Activated CD8-positive, alpha-beta memory T cell treated with anti-CD3 and anti-CD28 coated beads, Interleukin-2, amount 50 U/mL, for 24 hours (primary cell): Measurements from ENCODE around the gene SSMEM1.
A peak's percentile ranks its signal among the peaks of the same experiment; 100 is the strongest.
"Not testable (repeated sequence)": the region's sequence is repeated elsewhere in the genome, so short reads cannot be mapped to it uniquely, and the experiment has no call there.

Source experiments
- DNase-seq: peaks from one replicate; pipeline ENCODE4 v3.0.0-alpha.2; 2020; ENCODE audit errors: extremely low read depth

SSMEM1 gene, protein sequence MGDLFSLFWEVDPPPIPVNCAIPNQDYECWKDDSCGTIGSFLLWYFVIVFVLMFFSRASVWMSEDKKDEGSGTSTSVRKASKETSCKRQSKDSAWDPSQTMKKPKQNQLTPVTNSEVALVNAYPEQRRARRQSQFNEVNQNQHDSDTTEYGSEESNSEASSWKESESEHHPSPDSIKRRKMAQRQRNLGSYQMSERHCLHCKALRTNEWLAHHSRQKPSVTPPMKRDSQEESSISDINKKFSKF

DNA sequence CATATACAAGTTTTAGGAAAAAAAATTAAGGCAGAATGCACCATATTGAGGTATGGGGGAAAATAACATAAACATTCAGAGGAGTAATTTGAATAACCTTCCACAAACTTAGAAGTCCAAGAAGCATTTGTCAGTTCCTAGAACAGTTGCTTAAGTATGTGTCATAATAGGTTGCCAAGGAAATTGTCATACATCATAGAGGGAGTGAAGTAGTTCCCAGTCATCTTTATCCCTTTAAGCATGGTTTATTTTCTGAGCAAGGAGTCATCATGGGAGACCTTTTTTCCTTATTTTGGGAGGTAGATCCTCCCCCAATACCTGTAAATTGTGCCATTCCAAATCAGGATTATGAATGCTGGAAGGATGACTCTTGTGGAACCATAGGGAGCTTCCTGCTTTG lies at the start of gene SSMEM1:
Gene SSMEM1, plus strand, starts transcription at position 219 of the 400 bp plus-strand sequence. Its CDS starts 51 bp downstream, at position 270.
- DNase-seq = no peak

DNA sequence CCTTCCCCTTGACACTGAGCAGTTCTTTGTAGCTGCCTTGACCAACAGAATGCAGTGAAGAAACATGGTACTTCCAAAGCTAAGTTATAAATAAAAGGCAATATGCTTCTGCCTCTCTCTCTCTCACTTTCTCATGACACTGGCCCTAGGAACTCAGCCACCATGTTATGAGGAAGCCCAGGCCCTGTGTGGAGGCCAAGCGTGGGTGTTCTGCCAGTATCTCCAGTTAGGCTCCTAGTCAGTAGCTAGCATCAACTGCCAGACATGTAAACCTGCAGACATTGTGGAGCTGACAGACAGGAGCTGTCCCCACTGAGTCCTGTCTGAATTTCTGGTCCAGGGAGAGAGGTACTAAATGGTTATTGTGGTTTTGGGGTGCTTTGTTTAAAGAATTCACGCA lies 47.6 kb upstream of the SSMEM1 start:
- no peak for DNase-seq

DNA sequence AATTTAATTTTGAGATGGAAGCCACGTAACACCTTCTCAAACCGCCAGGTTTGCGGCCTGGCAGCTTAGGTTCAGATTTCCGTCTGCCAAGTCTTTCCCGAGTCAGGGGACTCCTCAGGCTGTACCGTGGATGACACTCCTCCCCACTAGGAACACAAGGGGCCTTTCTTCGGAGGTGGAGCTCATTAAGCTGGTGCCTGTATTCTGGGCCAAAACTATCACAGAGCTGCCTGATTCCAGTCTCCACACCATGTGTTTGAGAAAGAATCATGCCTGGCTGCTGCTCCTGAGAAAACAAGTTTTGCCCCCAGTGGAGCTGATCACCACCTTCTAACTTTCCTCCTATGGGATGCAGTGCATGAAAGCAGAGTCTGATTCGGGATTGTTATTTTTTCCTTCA lies 47.2 kb upstream of the SSMEM1 start:
- DNase-seq = no peak

DNA sequence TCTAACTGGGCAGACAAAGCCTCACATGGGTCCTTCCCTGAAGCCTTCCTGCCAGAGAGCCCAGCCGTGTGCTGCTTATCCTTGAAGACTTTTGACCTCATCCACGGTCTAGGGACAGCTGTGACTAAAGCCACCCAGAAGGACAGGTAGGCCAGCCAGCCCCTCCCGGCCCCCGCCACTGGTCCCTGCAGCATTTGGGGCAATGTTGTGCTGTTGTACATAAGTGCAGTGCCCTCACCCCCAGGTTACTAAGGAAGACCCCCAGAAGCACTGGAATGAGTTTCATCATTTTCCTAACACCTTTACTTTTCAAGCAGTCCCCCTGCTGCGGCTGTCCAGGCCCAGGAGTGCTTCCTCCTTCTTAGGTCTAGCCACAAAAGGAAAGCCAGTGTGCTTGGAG lies 45.5 kb upstream of the SSMEM1 start:
- DNase-seq = no peak

DNA sequence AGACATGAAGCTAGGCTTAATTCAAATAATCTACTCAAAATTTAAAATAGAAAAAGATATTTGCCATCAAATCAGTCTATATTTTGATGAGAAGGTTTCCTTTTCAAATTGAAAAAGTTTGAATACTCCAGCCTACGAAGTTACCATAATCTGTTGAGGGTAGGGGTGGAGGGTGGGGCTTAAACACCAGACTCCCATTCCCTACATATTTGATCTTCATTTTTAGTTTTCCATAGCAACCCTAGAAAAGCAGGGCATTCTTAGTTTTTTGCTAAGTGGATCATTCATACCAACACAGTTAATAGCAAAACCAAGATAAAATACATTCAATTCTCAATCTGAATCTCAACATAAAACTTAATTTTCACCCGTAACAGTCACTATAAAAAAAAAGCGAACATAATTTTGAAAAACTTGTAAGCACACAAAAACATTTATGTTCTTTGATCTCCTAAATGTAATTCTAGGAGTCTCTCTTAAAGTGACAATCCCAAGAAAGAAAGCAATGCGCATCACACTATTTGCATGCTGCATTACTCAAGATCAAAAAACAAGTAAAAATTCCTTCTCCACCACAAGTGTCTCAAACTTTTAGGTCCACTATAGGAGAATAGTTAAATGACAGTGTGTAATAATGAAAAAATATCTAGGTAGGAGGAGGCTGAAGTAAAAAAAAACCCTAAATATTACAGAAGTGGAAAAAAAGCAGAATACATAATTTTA lies 33.3 kb upstream of the SSMEM1 start:
- no peak for DNase-seq

DNA sequence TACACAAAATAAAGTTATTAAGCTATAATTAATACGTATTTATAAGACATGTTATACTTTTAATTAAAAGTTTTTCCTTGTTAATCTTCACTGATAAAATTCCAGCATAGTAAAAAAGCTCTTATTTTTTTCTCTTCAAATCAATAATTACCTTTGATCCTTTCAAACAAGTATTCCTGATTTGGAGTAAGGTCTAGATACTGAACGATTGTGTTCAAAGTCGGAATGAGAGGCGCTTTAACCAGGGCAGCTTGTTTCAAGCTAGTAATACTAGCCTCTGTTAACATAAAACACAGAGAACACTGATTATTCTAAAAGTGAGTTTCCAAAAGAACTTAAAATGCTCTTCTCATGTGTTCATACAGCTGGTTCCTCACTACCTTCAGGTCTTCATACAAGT lies 29.4 kb upstream of the SSMEM1 start:
- DNase-seq = no peak

DNA sequence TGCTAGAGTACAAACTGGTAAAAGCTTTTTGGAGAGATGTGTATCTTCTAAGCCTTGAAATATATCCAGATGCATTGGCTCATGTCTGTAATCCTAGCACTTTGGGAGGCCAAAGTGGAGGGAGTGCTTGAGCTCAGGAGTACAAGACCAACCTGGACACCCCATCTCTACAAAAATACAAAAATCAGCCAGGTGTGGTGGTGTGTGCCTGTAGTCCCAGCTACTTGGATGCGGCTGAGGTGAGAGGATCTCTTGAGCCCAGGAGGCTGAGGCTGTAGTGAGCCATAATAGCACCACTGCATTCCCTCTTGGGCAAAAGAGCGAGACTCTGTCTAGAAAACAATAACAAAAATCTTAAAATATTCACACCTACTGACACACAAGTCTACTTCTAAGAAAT lies 28.0 kb upstream of the SSMEM1 start:
- no peak for DNase-seq

DNA sequence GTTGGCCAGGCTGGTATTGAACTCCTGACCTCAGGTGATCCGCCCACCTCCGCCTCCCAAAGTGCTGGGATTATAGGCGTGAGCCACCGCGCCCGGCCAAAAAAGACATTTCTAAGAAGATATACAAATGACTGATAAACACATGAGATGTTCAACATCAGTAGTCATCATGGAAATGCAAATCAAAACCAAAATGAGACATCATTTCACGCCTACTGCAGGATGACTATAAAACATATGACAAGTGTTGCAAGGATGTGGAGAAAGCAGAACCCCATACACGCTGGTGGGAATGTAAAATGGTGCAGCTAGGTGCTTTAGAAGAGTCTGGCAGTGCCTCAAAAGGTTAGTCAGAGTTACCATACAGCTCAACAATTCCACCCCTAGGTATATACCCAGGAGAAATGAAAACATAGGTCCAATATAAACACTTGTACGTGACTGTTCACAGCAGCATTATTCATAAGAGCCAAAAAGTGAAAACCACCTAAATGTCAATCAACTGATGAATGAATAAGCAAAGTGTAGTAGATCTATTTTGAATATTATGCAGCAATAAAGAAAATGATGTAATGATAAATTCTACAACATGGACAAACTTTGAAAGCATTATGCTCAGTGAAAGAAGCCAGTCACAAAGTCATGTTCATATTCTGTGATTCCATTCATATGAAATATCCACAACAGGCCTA lies 26.9 kb upstream of the SSMEM1 start:
- DNase-seq = peak; percentile 7

DNA sequence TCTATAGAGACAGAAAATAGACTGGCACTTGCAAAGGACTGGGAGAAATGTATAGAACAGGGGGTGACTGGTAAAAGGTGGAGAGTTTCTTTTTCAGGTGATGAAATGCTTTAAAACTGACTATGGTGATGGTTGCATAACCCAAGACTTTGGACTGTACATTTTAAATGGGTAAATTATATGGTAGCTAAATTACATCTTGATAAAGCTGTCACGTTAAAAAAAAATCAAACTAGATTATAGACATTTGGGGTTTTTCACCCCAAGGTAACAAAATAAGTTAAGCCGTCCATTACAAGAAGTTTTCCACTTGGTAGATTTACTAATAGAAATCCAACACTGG lies 26.4 kb upstream of the SSMEM1 start:
- no peak for DNase-seq

DNA sequence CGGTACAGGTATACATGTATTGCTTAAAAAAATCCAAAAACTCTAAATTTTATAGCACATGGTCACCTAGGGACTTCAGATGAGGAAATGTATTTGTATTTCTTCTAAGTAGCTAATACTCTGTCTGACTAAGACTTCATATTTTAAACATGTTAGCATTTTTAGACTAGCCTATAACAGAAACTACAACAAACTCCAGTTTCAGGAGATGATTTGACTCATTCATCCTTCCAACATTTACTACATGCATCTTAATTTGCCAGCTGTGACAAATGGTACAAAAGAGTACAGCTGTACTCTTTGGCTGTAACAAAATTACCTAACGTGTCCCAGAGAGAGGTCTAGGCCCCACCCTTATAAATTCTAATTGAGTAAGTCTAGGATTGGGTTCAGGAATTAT lies 24.7 kb upstream of the SSMEM1 start:
- no peak for DNase-seq

DNA sequence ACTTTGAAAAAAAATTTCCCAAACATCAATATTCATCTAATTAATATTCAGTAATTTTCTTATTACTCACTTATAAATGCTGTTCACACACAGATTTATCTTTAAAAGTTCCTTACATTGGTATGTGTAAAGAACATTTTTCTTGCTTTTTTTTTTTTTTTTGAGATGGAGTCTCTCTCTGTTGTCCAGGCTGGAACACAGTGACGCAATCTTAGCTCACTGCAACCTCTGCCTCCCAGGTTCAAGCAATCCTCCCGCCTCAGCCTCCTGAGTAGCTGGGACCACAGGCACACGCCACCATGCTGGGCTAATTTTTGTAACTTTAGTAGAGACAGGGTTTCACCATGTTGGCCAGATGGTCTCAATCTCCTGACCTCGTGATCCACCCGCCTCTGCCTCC lies 23.3 kb upstream of the SSMEM1 start:
- DNase-seq = not testable (repeated sequence)

DNA sequence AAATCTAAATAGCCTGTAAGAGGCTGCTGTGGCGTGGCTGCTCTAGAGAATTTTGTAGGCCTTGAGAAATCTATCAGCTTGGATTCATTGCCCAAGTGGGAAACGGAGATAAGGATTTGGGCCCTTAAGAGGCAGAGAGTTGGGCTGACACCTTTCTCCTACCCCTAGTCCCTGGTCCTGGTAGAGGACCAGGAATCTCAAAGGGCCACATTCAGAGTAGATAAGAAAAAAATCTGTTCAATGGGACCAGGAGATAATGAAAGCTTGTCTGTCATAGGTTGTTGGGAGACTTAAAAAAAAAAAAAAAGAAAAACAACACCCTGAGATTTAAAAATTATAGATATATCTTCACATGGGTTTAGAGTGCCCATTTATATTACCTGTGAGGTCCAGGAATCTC lies 20.3 kb upstream of the SSMEM1 start:
- no peak for DNase-seq

DNA sequence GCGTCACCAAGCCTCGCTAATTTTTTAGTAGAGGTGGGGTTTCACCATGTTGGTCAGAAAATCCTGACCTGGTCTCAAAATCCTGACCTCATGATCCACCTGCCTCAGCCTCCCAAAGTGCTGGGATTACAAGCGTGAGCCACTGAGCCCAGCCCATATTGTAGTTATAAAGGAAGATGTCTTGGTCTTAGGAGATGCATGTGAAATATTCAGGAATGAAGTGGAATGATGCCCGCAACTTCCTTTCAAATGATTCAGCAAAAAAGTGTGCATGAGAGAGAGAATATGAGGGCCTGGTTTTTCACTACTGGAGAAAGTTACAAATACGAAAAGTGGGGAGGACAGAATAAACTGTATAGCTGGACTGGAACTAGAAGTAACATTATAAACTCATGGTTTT lies 18.3 kb upstream of the SSMEM1 start:
- no peak for DNase-seq

DNA sequence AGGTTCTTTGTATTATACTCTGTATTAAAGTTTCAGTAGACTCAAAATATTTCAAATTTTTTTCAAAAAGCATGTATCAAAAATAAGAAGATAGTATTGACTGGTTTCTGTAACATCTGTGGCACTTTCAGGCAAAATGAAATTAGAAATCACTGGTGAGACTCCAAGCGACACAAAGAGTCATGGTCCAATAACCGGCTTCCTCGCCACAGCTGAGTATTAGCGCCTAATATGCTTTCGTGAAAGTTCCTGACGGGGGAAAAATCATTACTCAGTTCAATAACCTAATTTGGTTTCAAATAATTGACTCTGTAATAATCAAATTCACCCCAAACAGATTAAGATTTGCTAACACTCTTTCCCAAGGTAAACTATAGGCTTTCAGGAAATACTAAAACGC lies 15.9 kb upstream of the SSMEM1 start:
- DNase-seq = no peak

DNA sequence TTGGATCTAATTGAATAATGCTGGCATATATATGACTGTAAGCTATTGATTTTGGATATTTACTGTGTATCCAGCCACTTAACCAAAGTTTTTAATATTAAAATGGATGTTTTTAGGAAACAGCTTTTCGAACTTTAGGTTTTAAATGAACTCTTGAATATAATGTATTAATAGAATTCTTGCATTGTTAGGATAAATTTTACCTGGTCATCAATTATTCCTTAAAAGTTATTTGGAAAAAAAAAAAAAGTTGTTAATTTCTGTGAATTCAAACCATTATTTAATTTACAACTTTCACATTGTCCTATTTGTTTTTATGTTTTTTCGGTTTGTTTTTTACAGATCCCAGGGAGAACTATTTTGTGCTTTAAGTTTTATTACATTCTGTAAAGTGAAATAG lies 12.3 kb upstream of the SSMEM1 start:
- no peak for DNase-seq

DNA sequence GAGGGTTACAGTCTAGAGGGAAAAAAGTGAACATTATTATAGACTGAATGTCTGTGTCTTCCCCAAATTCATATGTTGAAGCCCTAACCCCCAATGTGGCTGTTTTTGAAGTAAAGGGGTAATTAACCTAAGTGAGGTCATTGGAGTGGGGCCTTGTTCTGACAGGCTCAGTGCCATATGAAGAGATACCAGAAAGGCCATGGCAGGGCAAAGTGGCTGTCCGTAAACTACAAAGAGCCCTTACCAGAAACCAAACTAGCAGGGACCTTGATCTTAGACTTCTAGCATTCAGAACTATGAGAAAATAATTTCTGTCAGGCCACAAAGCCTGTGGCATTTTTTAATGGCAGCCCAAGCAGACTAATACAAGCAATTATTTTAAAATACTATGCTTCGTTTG lies 11.2 kb upstream of the SSMEM1 start:
- no peak for DNase-seq

DNA sequence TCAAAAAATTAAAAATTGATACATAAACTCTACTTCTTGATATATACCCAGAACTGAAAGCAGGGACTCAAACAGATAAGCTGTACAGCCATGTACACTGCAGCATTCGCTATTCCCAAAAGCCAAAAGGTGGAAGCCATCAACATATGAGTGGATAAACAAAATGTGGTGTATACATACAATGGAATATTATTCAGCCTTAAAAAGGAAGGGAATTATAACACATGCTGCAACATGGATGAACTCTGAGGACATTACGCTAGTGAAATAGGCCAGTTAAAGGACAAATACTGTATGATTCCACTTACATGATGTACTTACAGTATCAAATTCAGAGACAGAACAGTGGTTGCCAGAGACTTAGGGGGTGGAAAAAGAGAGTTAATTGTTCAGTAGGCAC lies 10.6 kb upstream of the SSMEM1 start:
- no peak for DNase-seq

DNA sequence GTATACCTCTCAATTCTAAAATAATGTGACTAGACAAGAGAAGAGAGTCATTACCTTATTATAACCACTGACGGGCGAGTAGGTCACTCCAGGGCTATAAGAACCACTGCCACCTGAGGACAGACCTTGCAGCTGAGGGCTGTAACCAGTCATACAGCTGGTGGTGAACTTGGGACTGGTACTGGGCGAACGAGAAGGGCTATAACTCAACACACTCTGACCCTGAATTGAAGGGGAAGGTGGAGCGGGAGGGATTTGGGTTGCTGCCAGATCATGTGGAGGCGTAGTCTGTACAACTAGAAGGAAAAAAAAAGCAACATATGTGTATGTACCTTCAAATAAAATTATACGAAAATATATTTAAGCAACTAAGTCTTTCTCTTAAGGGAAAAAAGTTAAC lies 5.9 kb upstream of the SSMEM1 start:
- no peak for DNase-seq

DNA sequence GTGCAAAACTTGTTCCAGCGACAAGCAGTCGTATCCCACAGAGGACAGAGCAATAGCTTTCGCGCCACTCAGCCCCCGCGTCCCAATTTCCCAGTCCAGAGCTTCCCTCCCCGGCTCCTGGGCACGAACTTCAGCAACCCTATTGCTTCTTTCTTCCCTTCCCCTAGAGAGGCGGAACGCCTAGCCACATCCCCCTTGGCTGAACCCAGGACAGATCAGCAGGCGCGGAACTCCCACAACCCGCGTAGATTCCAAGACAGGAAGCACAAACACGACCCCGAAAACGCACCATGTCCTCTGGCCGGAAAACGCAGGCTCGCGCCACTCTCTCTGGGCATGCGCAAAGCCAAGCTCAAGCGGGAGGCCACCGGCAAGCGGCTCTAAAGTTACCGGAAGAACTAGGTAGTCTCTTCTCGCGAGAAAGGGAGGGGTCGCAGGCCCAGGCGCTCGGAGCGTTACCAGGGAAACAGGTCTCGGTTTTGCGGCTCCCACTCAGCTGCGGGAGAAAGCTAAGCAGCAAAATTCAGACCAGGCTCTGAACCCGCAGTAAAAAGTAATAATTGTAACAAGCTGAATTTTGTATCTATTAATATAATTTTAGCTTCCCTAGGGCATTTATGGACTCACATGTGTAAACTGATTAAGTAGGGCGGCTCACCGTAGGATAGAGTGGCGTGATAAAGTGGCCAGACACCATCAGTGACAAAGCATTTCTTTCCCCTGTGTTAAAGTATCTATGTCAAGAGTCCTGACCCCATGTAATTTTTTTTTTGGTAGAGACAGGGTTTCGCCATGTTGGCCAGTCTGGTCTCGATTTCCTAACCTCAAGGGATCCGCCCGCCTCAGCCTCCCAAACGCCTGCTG lies 2.3 kb upstream of the SSMEM1 start, which contains the start of gene TMEM209:
Gene TMEM209, minus strand, starts transcription at position 323 of the 864 bp plus-strand sequence. Its CDS starts 31 bp downstream, at position 292.
- DNase-seq = peak; percentile 88

DNA sequence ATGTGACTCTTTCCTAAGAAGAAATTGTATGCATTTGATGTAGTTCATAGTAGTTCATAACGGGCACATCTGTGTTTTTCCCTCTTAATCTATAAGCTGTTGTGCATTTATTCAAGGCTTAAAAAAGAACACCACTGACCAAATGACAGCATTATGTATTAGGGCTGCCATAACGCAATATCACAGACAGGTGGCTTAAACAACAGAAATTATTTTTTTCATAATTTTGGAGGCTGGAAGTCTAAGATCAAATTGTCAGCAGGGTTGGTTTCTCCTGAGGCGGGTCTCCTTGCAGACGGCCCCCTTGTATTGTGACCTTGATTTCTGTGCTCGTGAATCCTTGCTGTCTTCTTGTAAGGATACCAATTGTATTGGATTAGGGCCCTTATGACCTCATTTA lies 627 bp upstream of the SSMEM1 start:
- DNase-seq = no peak

DNA sequence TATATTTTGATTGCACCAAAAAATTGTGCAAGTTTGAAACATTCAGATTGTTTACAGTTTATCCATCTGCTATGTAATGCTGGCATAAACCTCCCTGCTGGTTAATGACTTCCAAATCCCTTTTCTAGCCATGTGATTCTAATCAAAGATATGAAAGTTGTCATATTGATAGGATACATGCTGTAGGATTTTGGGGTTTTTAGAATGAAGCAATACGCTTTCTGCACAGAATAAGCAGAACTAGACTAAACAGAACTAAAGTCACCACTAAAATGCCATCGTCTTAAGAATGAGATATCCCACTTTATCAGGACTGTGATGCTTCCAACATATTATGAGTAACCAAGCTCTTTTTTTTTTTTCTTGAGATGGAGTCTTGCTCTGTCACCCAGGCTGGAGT lies 856 bp downstream of the SSMEM1 start:
- DNase-seq = no peak
